Heart left ventricle (tissue), 16 donors: Measurements from ENCODE around the gene WDR36. TPM values are rescaled to one million over a fixed set of nuclear protein-coding genes. Genes with fewer than 3 reads are reported as not detected.

Experiments
- ATAC-seq, 4 donors: fragments of 200-7000 bp; cut with Tn5 transposase; one replicate each; pipeline ENCODE4 v1.9.1; 2020 to 2022; ENCODE audit warnings: moderate library complexity in 4 of 4, mild to moderate bottlenecking in 3 of 4, moderate number of reproducible peaks in 1 of 4
- DNase-seq, 5 donors: peaks; one replicate each; pipeline ENCODE4 v3.0.0-alpha.2; 2020
- H3K27ac ChIP-seq, 12 donors: fragments of 200-600 bp; sonication (generic) in 4 of 12; one replicate each; pipeline versions ENCODE4 v1.5.0 to v1.8.0; 2016 to 2022; ENCODE audit warnings: mild to moderate bottlenecking in 2 of 12
- H3K27me3 ChIP-seq, 9 donors: fragments of 200-600 bp; sonication (generic) in 2 of 9; one replicate each; pipeline versions ENCODE4 v1.5.1 to v1.8.0; 2016 to 2022; ENCODE audit warnings: mild to moderate bottlenecking in 3 of 9
- H3K36me3 ChIP-seq, 9 donors: fragments of 200-600 bp; sonication (generic) in 2 of 9; one replicate each; pipeline versions ENCODE4 v1.5.0 to v1.8.0; 2018 to 2022; ENCODE audit warnings: mild to moderate bottlenecking in 2 of 9
- H3K4me1 ChIP-seq, 12 donors: fragments of 200-600 bp; sonication (generic) in 4 of 12; one replicate each; pipeline versions ENCODE4 v1.5.0 to v1.8.0; 2016 to 2022; ENCODE audit warnings: mild to moderate bottlenecking in 3 of 12
- H3K4me3 ChIP-seq, 12 donors: fragments of 200-600 bp; sonication (generic) in 4 of 12; one replicate each; pipeline versions ENCODE4 v1.5.0 to v1.8.0; 2017 to 2022; ENCODE audit warnings: mild to moderate bottlenecking in 9 of 12, moderate library complexity in 4 of 12
- H3K9me3 ChIP-seq, 12 donors: fragments of 200-600 bp; sonication (generic) in 4 of 12; one replicate each; pipeline versions ENCODE4 v1.5.0 to v1.8.0; 2016 to 2022; ENCODE audit warnings: mild to moderate bottlenecking in 1 of 12
- CTCF ChIP-seq, 12 donors: fragments of 200-600 bp; sonication (generic) in 4 of 12; IDR thresholded peaks; one replicate each; pipeline versions ENCODE4 v1.5.0 to v1.8.0; 2018 to 2022; ENCODE audit warnings: antibody characterized with exemption in 12 of 12, mild to moderate bottlenecking in 5 of 12
- POLR2A ChIP-seq, 2 donors: fragments of 450-650 bp; IDR thresholded peaks; one replicate each; pipeline ENCODE4 v1.6.1; 2017; ENCODE audit warnings: antibody characterized with exemption in 2 of 2, mild to moderate bottlenecking in 2 of 2, moderate library complexity in 2 of 2
- WGBS, 4 donors: extraction: QIAGEN DNeasy Blood & Tissue Kit in 2 of 4; methylation state at CpG; one replicate each; pipeline versions ENCODE4 v1.1.5 to v1.1.7; 2013 to 2018; 5-methylcytosine and 5-hydroxymethylcytosine counted together
- intact Hi-C, 10 donors: fragments of 100-400 bp; cut with DNase I; formaldehyde crosslinking; loops; one replicate each; pipeline versions ENCODE4 v1.11.1 to v1.14.2; 2022
- polyA plus RNA-seq, 2 donors: library from polyadenylated mRNA; stranded (reverse); fragments of 200-250 nt; gene quantifications; one replicate each; pipeline ENCODE4 v1.2.3, GENCODE V29; 2013
- total RNA-seq, 9 donors: library from RNA; depleted of rRNA in 2 of 9; stranded (reverse); fragments of >200 nt in 2 of 9; fragmentation: NEBNext Ultra II Directional in 3 of 9; extraction: Animal tissue kit (Norgen Biotek cat#: 25700) in 3 of 9; gene quantifications; one replicate each; pipeline versions ENCODE4 v1.1.0 to v1.2.4, GENCODE V29; 2016 to 2023
- donor health status: ischemic (EF 13 %, LVEDD 7.1; RV severe dilation, severe dysfunction).
- donor health status: healthy with polysubstance abuse.
- donor health status: DM: no; HTN: yes; CAD: no.
- donor health status: DM: no; HTN: no; CAD: no.
- donor health status: ischemic (EF 25% LVEDD 6.9; RV normal size, moderate dysfunction).
- donor health status: ischemic (EF 25% LVEDD 5.7; RV mildly dilated, moderate dysfunction).
- donor health status: healthy.
- donor health status: DM: yes; HTN: yes; CAD: no.
- donor health status: ischemic (EF 35%, LVEDD 5.7; RV mildly dilated, moderate dysfunction).
- donor health status: nonischemic (EF 11% LVEDD 7.7; RV severe dilation, severe dysfunction).
- donor health status: DM: yes; HTN: yes; CAD: no.
- donor health status: PGD.
- donor health status: ischemic (EF 29% LVEDD 5.4; RV normal size, mild dysfunction).
- donor health status: nonischemic (EF 23%, LVEDD 6.1; RV moderate dilation, normal function).

WDR36 gene
- total and polyA plus RNA-seq, 11 donors, result 4.3 to 18.0 (median 11.7) TPM

- intact Hi-C loops, result no loop called here
- 64 to 80% (median 67%) methylated on average over 2 of the region's 2 CpGs for WGBS, 4 donors
- H3K27ac ChIP-seq, result no peak overlapping the region
- peaks cover 0 to 100% (median 73%) of the 10 kb centered on the region in 9 donors for H3K36me3 ChIP-seq
- ATAC-seq (no peak), DNase-seq (no peak)
- peaks cover 0 to 12% (median 0%) of the 10 kb centered on the region in 12 donors for H3K4me1 ChIP-seq
- TF ChIP-seq POLR2A (IDR thresholded peaks at IDR 0.05) (no peak), CTCF (IDR thresholded peaks at IDR 0.05) (no peak)
- H3K9me3 ChIP-seq, result no peaks in the 10 kb centered on the region
- H3K4me3 ChIP-seq, result no peak overlapping the region
- H3K27me3 ChIP-seq, result no peaks in the 10 kb centered on the region
Measured at GRCh38 chr5:111119221-111119620, 27.1 kb downstream of the WDR36 start.

- Histone ChIP-seq H3K27me3 (no peaks in the 10 kb centered on the region), H3K36me3 (peaks cover 0 to 100% (median 75%) of the 10 kb centered on the region in 9 donors), H3K9me3 (no peaks in the 10 kb centered on the region), H3K4me1 (peaks cover 0 to 8% (median 0%) of the 10 kb centered on the region in 12 donors), H3K4me3 (no peak overlapping the region), H3K27ac (no peak overlapping the region)
- no peak for DNase-seq
- intact Hi-C loops, result no loop called here
- TF ChIP-seq POLR2A (IDR thresholded peaks at IDR 0.05), result no peak
- no peak for TF ChIP-seq CTCF (IDR thresholded peaks at IDR 0.05)
- no peak for ATAC-seq
- 92 to 100% (median 97%) methylated on average over 2 of the region's 2 CpGs for WGBS, 4 donors
Measured at GRCh38 chr5:111119856-111120255, 27.7 kb downstream of the WDR36 start.

GRCh38 chr5:111120911-111121310 lies 28.8 kb downstream of the WDR36 start:
- intact Hi-C loops, result no loop called here

GRCh38 chr5:111121926-111122325 lies 29.8 kb downstream of the WDR36 start:
- Histone ChIP-seq H3K4me3 (no peak overlapping the region), H3K9me3 (no peaks in the 10 kb centered on the region), H3K4me1 (no peaks in the 10 kb centered on the region), H3K27ac (no peak overlapping the region), H3K36me3 (peaks cover 0 to 100% (median 95%) of the 10 kb centered on the region in 9 donors), H3K27me3 (no peaks in the 10 kb centered on the region)
- DNase-seq (no peak), ATAC-seq (no peak)
- intact Hi-C loops, result no loop called here
- TF ChIP-seq CTCF (IDR thresholded peaks at IDR 0.05) (no peak), POLR2A (IDR thresholded peaks at IDR 0.05) (no peak)

More at GRCh38 chr5:111120911-111121310, 28.8 kb downstream of the WDR36 start:
- Histone ChIP-seq H3K9me3 (no peaks in the 10 kb centered on the region), H3K27me3 (no peaks in the 10 kb centered on the region), H3K4me1 (no peaks in the 10 kb centered on the region), H3K4me3 (no peak overlapping the region), H3K36me3 (peaks cover 0 to 100% (median 86%) of the 10 kb centered on the region in 9 donors), H3K27ac (no peak overlapping the region)
- 82 to 93% (median 92%) methylated on average over 2 of the region's 2 CpGs for WGBS, 4 donors
- no peak for TF ChIP-seq POLR2A (IDR thresholded peaks at IDR 0.05)
- TF ChIP-seq CTCF (IDR thresholded peaks at IDR 0.05), result no peak
- DNase-seq (no peak), ATAC-seq (no peak)
